ENCODE measurements around the gene ADGRF5.

DNA sequence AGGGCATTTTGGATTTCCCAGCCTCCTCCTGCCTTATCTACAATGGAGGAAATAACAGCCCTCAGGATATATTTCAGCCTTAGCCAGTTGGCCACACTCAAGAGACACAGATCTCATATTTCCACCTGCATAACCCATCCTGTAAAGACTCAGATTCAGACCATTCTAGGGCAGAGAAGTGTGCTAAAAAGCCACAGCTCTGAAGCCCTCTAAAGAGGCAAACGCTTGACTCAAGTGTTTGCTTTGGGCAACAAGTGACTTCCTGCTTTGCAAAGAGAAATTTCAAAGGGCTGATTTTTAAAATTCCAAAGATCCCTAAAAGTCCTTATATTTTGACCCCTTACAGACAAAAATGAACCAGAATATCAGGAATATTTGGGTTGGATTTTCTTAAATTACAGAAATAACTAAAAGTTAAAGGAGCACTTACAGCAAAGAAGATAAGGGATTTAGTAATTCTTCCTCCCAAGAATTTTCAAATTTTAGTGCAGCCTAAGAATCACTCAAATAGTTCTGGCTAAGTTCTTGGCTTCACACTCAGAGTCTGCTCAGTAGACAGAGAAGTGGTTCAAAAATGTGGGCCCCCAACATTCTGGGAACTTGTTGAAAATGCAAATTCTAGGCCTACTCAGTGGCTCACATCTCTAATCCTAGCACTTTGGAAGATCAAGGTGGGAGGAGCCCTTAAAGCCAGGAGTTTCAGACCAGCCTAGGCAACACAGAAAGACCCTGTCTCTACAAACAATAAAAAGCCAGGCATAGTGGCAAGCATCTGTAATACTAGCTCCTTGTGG lies 18.9 kb upstream of the ADGRF5 start:
- TF ChIP-seq POLR2AphosphoS5 (IDR thresholded peaks at IDR 0.05): no peak
- TF ChIP-seq, protein P1, sequence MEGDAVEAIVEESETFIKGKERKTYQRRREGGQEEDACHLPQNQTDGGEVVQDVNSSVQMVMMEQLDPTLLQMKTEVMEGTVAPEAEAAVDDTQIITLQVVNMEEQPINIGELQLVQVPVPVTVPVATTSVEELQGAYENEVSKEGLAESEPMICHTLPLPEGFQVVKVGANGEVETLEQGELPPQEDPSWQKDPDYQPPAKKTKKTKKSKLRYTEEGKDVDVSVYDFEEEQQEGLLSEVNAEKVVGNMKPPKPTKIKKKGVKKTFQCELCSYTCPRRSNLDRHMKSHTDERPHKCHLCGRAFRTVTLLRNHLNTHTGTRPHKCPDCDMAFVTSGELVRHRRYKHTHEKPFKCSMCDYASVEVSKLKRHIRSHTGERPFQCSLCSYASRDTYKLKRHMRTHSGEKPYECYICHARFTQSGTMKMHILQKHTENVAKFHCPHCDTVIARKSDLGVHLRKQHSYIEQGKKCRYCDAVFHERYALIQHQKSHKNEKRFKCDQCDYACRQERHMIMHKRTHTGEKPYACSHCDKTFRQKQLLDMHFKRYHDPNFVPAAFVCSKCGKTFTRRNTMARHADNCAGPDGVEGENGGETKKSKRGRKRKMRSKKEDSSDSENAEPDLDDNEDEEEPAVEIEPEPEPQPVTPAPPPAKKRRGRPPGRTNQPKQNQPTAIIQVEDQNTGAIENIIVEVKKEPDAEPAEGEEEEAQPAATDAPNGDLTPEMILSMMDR (IDR thresholded peaks at IDR 0.05): no peak
